ENCODE results near the gene CCDC171.

CCDC171 gene

DNA sequence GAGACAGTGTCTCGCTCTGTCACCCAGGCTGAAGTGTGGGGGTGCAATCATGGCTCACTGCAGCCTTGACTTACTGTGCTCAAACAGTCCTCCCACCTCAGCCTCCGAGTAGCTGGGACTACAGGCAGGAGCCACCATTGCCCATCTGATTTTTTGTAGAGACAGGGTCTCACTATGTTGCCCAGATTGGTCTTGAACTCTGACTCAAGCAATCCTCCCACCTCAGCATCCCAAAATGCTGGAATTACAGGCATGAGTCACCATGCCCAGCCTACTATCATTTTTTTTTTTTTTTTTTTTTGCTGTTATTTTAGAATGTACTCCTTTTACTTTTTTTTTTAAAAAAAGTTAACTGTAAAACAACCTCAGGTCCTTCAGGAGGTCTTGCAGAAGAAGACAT is 449.0 kb downstream of the CCDC171 start:
- DNase-seq (ENCODE audit: low spot score): no peak

DNA sequence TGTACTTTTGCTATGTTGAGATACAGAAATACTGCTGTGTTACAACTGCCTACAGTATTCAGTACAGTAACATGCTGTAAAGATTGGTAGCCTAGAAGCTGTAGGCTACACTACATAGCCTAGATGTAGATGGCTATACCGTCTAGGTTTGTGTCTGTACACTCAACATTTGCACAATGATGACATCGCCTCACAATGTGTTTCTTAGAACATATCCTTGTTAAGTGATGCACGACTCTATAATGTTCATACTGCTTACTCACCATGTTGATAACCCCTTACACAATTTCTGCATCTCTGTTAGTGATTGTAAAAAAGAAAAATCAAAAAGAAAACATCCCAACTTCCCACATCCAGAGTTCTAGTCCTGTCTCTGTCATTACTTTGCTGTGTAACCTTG is 450.0 kb downstream of the CCDC171 start:
- no peak for DNase-seq (ENCODE audit: low spot score)

DNA sequence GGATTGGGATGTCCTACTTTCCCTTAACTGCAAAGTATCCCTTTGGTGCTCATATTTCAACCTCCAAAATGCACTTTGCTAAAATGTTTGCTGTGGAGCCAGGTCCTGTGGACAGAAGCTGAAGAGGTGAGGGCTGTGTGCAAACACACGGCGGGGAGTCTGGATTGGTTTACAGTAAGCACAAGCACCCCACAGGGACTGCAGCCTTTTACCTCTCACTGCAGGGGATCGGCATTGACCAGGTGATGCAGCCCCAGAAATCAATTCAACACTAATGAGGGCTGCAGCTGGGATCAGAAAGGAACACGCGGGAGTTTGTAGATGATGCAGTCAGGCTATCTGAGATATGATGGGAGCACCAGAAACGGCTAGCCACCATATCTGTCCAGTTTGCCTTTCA is 450.9 kb downstream of the CCDC171 start:
- no peak for DNase-seq (ENCODE audit: low spot score)

DNA sequence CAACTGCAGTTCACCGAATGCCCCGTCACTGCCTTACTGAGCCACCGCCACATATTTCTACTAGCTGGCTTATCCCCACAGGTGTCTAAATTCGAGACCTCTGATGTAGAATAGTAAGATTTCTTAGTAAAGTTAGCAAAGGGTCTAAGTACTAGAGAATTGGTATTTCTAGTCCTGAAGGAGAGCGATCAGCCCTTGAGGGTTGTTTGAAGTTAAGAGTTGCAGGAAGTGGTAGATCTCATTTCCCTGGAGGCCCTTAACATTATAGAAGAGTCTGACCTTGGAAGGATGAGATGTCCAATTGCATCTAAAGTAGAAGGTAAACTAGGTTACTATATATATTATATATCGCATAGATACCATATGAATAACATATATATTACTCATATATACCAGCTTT is 451.8 kb downstream of the CCDC171 start:
- DNase-seq (ENCODE audit: low spot score): no peak

DNA sequence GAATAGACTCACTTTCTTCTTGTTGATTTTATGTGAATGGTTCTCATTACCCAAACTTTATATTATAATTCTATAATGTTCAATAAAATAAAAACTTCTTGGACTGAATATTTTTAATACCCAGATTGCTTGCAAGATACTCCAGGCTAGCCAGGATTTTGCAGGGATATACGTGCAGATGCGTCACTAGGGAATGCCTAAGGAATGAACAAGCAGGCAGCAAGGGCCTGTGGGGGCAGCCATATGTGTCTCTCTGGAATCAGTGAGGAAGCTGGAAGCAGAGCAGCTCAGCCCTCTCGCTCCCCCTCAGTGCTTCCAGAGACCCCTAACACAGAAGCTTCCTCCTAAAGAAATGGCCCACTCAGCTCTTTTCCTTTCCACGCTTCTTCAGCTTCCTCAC is 457.4 kb downstream of the CCDC171 start:
- DNase-seq (ENCODE audit: low spot score): no peak

DNA sequence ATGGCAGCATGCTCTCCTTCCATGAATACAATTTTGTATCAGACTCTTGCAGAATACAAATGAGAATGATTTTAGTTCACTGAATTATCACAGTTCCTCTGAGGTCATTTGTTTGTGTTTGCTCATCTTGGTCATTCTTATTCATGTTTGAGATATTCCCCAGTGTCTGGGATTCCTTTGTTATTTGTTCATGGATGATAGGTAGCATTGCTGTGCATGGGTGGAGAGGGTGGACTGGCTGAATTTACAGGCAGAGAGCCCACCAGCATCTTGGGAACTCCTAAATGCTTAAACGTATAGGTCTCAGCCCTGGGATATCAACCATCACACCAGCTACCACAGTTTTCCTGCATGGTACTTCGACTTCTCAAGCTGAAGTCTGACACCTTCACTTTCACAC is 459.8 kb downstream of the CCDC171 start:
- DNase-seq (ENCODE audit: low spot score): no peak

DNA sequence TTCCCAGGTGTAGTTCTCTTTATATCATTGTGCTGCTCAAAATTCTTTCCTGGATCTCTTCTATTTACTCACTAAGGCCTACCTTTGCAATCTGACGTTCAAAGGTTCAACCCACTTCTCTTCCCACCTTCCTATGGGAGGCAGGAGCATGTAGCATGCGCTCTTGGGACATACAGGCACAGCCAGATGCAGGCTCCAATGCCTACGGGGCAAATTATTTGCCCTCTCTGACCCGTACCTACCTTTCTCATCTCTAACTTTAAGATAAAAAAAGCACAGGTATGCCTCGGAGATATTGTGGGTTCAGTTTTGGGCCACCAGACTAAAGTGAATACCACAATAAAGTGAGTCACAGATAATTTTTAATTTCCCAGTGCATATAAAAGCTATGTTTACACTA is 460.5 kb downstream of the CCDC171 start:
- no peak for DNase-seq (ENCODE audit: low spot score)

DNA sequence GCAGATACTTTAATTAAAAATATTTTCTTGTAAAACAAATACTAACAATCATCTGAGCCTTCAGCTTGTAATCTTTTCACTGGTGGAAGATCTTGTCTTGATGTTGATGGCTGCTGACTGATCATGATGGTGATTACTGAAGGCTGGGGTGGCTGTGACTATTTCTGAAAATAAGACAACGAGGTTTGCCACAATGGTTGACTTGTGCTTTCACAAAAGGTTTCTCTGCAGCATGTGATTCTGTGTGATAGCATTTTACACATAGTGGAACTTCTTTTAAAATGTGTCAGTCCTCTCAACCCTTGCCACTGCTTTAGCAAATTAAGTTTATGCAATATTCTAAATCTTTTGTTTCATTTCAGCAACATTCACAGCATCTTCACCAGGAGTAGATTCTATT is 461.0 kb downstream of the CCDC171 start:
- DNase-seq (ENCODE audit: low spot score): no peak

DNA sequence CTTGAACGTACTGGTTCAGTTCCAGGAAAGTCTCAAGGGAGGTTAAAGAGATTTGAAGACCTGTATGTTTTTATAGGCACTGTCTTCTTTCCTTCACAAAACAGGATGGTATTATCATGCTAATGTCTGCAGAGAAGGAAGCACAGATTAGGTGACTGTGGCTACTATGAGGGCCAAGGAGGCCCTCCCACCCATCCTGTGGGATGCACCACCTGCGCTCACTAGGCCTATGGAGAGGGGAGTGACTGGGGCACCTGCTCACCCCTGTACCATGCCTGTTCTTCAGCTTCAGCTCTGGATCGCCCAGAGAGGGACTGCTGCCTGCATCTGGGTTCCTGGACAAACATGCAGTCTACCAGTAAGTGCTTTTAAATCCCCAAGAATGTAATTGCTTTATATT is 469.4 kb downstream of the CCDC171 start:
- no peak for DNase-seq (ENCODE audit: low spot score)

DNA sequence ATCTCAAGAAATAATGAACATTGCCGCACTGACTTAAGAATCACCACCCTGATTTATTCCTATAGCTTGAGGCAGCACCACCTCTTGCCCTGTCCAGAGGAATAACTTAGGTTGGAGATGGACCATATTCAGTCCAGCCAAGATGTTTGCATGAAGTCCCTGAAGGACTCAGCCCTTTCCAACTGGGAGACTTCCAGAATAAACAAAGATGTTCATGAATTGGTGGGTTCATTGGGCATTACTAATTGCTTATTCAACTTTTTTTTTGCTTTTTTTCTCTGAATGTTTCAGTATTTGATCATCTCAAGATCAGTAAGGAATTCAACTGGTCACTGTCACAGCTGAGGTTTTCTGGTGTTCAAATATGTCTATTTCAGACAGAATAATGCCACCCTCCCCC is 470.6 kb downstream of the CCDC171 start:
- no peak for DNase-seq (ENCODE audit: low spot score)

Measured in HuH-7 (cell line).